ENCODE measurements around the gene VPS72. TPM values are rescaled to one million over a fixed set of nuclear protein-coding genes. Genes with fewer than 3 reads are reported as not detected.

The VPS72 gene
- total and polyA plus RNA-seq, 2 of the 13 experiments (the other 11 are each of a cell fraction or from before 2014, with no cell fraction given), result 33.7 to 34.5 TPM

GRCh38 chr1:151165738-151166504, 24.1 kb downstream of the VPS72 start, which contains the start of the genes LYSMD1 and SCNM1 (continued):
- TF ChIP-seq ZNF574 (CRISPR knock-in tag; IDR thresholded peaks at IDR 0.05) (peak; percentile 98), ZNF432 (CRISPR knock-in tag; IDR thresholded peaks at IDR 0.05; ENCODE audit: borderline replicate concordance) (no peak), ZFP41 (CRISPR knock-in tag; IDR thresholded peaks at IDR 0.05; ENCODE audit: borderline replicate concordance) (0 out of 2 replicates have a peak, but pooled peaks have one; percentile 2), DNMT1 (CRISPR knock-in tag; IDR thresholded peaks at IDR 0.05) (peak; percentile 82; the same call in 1 of the 2 replicates), TEAD3 (CRISPR knock-in tag; optimal IDR thresholded peaks at IDR 0.05; ENCODE audit: borderline replicate concordance) (peak; percentile 84), CENPT (CRISPR knock-in tag; IDR thresholded peaks at IDR 0.05; ENCODE audit: low read depth) (no peak), ZNF883 (CRISPR knock-in tag; IDR thresholded peaks at IDR 0.05; ENCODE audit: not compliant biosample characterization) (no peak), ZNF34 (CRISPR knock-in tag; IDR thresholded peaks at IDR 0.05; ENCODE audit: borderline replicate concordance) (no peak), ZNF724P (CRISPR knock-in tag; IDR thresholded peaks at IDR 0.05; ENCODE audit: borderline replicate concordance) (no peak), THRA (CRISPR knock-in tag; IDR thresholded peaks at IDR 0.05; ENCODE audit: borderline replicate concordance) (peak; percentile 26; the same call in 1 of the 2 replicates), RFX1 (IDR thresholded peaks at IDR 0.05) (no peak), TRIM22 (IDR thresholded peaks at IDR 0.05) (no peak), MTA3 (CRISPR knock-in tag; IDR thresholded peaks at IDR 0.05) (no peak), FOSL2 (CRISPR knock-in tag; IDR thresholded peaks at IDR 0.05) (peak; percentile 49), ZNF672 (CRISPR knock-in tag; IDR thresholded peaks at IDR 0.05) (no peak), BCL3 (CRISPR knock-in tag; IDR thresholded peaks at IDR 0.05) (peak; percentile 53), ZNF501 (CRISPR knock-in tag; IDR thresholded peaks at IDR 0.05) (peak; percentile 94), NFIC (IDR thresholded peaks at IDR 0.05; ENCODE audit: low read length) (peak; percentile 51; the same call in 1 of the 2 replicates), DZIP1 (CRISPR knock-in tag; IDR thresholded peaks at IDR 0.05) (no peak)

Measured in HepG2 (cell line).